Loucy (cell line): Measurements from ENCODE around the gene PCDHA9.

Experiments
- H2AFZ ChIP-seq: fragments of 200-600 bp; sonication (generic); 2 replicates; pipeline ENCODE4 v1.6.0; 2016; ENCODE audit warnings: antibody characterized with exemption, mild to moderate bottlenecking, low read length, moderate library complexity
- H3F3A ChIP-seq: fragments of 200-600 bp; 2 replicates; pipeline ENCODE4 v1.6.0; 2016; ENCODE audit warnings: antibody characterized with exemption, low read depth, mild to moderate bottlenecking
- H3K27me3 ChIP-seq: fragments of 200-600 bp; sonication (generic); 2 replicates; pipeline ENCODE4 v1.6.1; 2014; ENCODE audit warnings: low read length, mild to moderate bottlenecking; ENCODE audit not compliant: insufficient read depth, poor library complexity, severe bottlenecking
- H3K36me3 ChIP-seq: fragments of 200-600 bp; sonication (generic); 2 replicates; pipeline ENCODE4 v1.6.1; 2016; ENCODE audit warnings: low read length; ENCODE audit not compliant: insufficient read depth
- H3K4me1 ChIP-seq: fragments of 200-600 bp; sonication (generic); 2 replicates; pipeline ENCODE4 v1.5.1; 2014; ENCODE audit warnings: low read length, mild to moderate bottlenecking; ENCODE audit not compliant: insufficient read depth, poor library complexity, severe bottlenecking
- H3K4me2 ChIP-seq: fragments of 200-600 bp; sonication (generic); 2 replicates; pipeline ENCODE4 v1.6.0; 2014; ENCODE audit warnings: antibody characterized with exemption, low read length, low read depth, mild to moderate bottlenecking; ENCODE audit not compliant: poor library complexity, severe bottlenecking
- H3K4me3 ChIP-seq: fragments of 200-600 bp; sonication (generic); 2 replicates; pipeline ENCODE4 v1.5.1; 2014; ENCODE audit warnings: low read length, mild to moderate bottlenecking, mixed read lengths; ENCODE audit not compliant: poor library complexity, severe bottlenecking
- H3K79me2 ChIP-seq: fragments of 200-600 bp; sonication (generic); 2 replicates; pipeline ENCODE4 v1.6.1; 2014; ENCODE audit warnings: low read length; ENCODE audit not compliant: insufficient read depth
- H3K9ac ChIP-seq: fragments of 200-600 bp; sonication (generic); 2 replicates; pipeline ENCODE4 v1.6.0; 2014; ENCODE audit warnings: mild to moderate bottlenecking, low read depth, low read length, moderate library complexity; ENCODE audit not compliant: poor library complexity, severe bottlenecking
- H3K9me2 ChIP-seq: fragments of 200-600 bp; sonication (generic); replicated peaks from 2 replicates; pipeline ENCODE4 v1.6.1; 2016; ENCODE audit warnings: low read depth, low read length, mixed read lengths
- H3K9me3 ChIP-seq: fragments of 200-600 bp; sonication (generic); 2 replicates; pipeline ENCODE4 v1.6.1; 2014; ENCODE audit warnings: mild to moderate bottlenecking, antibody characterized with exemption, low read length, low read depth; ENCODE audit not compliant: insufficient read depth
- H4K20me1 ChIP-seq: fragments of 200-600 bp; sonication (generic); 2 replicates; pipeline ENCODE4 v1.6.0; 2014; ENCODE audit warnings: antibody characterized with exemption, low read length, mild to moderate bottlenecking; ENCODE audit not compliant: insufficient read depth, poor library complexity, severe bottlenecking
- EZH2phosphoT487 ChIP-seq: fragments of 200-600 bp; IDR thresholded peaks from 2 replicates; pipeline ENCODE4 v1.6.1; 2018; ENCODE audit warnings: antibody characterized with exemption, mild to moderate bottlenecking, moderate library complexity, borderline replicate concordance
- TF ChIP-seq, protein P1 (sequence below): fragments of 200-600 bp; sonication (generic); conservative IDR thresholded peaks from 2 replicates; pipeline ENCODE4 v1.5.1; 2014; ENCODE audit warnings: mild to moderate bottlenecking, antibody characterized with exemption, low read length

The PCDHA9 gene

DNA sequence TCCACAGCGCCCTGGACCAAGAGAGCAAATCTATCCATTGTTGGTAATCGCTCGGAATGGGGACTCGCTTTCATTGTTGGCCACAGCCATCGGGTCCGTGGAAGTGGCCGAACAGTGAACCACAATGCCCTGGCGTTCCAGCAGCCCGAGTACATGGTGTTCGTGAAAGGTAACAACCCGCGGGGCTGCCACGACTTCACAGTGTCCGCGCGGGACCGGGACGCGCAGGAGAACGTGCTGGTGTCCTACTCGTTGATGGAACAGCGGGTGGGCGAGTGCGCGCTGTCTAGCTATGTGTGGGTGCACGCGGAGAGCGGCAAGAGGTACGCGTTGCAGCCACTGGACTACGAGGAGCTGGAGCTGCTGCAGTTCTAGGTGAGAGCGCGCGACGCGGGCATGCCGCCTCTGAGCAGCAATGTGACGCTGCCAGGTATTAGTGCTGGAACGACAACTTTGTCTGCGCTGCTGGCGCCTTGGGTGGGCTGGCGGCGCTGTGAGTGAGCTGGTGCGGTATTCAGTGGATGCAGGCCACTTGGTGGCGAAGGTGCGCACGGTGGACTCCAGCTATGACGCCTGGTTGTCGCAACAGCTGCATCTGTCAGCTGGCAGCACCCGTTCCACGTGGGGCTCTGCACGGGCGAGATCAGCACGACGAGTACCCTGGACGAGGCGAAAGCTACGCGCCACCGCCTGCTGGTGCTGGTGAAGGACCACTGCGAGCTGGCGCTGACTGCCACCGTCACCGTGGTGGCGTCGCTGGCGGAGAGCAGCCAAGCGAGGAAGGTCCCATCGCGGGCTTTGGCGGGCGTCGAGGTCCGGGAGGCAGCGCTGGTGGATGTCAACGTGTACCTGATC lies 14.5 kb downstream of the PCDHA9 start:
- Histone ChIP-seq H2AFZ (no peak overlapping the region), H3K27me3 (no peaks in the 10 kb centered on the region), H3K79me2 (no peaks in the 10 kb centered on the region), H3K4me3 (no peak overlapping the region), H3K9me2 (no peaks in the 10 kb centered on the region), H3K4me2 (no peak overlapping the region), H4K20me1 (no peaks in the 10 kb centered on the region), H3K9me3 (no peaks in the 10 kb centered on the region), H3K36me3 (no peaks in the 10 kb centered on the region), H3K4me1 (no peaks in the 10 kb centered on the region), H3F3A (no peaks in the 10 kb centered on the region), H3K9ac (no peak overlapping the region)
- TF ChIP-seq, protein P1, sequence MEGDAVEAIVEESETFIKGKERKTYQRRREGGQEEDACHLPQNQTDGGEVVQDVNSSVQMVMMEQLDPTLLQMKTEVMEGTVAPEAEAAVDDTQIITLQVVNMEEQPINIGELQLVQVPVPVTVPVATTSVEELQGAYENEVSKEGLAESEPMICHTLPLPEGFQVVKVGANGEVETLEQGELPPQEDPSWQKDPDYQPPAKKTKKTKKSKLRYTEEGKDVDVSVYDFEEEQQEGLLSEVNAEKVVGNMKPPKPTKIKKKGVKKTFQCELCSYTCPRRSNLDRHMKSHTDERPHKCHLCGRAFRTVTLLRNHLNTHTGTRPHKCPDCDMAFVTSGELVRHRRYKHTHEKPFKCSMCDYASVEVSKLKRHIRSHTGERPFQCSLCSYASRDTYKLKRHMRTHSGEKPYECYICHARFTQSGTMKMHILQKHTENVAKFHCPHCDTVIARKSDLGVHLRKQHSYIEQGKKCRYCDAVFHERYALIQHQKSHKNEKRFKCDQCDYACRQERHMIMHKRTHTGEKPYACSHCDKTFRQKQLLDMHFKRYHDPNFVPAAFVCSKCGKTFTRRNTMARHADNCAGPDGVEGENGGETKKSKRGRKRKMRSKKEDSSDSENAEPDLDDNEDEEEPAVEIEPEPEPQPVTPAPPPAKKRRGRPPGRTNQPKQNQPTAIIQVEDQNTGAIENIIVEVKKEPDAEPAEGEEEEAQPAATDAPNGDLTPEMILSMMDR: no peak
- TF ChIP-seq EZH2phosphoT487: no peak

DNA sequence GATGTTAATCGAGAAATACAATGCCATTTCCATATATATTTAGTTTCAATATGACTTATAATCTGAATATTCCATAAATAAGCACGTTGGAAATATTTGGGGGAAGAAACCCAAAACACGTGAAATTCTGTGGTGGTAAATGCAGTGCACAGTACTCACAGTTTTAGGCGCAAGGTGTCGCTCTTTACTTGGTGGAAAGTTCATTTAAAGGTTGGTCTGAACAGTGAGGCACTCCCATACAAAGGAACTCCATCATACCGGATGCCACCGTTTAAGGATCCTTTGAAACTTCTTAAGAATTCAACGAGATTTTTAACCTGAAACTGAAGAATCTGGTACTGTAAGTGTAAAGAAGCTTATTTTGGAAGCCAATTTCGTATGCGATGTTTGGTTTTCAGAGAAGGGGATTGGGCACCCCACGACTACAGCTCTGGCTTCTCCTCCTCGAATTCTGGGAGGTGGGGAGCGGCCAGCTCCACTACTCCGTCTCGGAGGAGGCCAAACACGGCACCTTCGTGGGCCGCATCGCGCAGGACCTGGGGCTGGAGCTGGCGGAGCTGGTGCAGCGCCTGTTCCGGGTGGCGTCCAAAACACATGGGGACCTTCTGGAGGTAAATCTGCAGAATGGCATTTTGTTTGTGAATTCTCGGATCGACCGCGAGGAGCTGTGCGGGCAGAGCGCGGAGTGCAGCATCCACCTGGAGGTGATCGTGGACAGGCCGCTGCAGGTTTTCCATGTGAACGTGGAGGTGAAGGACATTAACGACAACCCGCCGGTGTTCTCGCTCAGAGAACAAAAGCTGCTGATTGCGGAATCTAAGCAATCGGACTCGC lies 20.8 kb downstream of the PCDHA9 start, which contains the start of gene PCDHA11:
TSS of gene PCDHA11 (plus strand) at position 237 of the 834 bp plus-strand sequence. CDS start at position 384, 147 bp downstream.
- no peak within 1 kb of the TSS for H3K4me2 ChIP-seq
- H3K79me2 ChIP-seq: no peaks in the 10 kb centered on the region
- H4K20me1 ChIP-seq: no peaks in the 10 kb centered on the region
- no peak within 1 kb of the TSS for H3K4me3 ChIP-seq
- no peaks in the 10 kb centered on the region for H3K27me3 ChIP-seq
- no peaks in the 10 kb centered on the region for H3K9me2 ChIP-seq
- H3K36me3 ChIP-seq: no peaks in the 10 kb centered on the region
- H2AFZ ChIP-seq: no peak within 1 kb of the TSS
- no peaks in the 10 kb centered on the region for H3F3A ChIP-seq
- H3K9ac ChIP-seq: no peak within 1 kb of the TSS
- no peaks in the 10 kb centered on the region for H3K4me1 ChIP-seq
- H3K9me3 ChIP-seq: no peaks in the 10 kb centered on the region
- no peak for TF ChIP-seq EZH2phosphoT487
- TF ChIP-seq, protein P1: no peak

DNA sequence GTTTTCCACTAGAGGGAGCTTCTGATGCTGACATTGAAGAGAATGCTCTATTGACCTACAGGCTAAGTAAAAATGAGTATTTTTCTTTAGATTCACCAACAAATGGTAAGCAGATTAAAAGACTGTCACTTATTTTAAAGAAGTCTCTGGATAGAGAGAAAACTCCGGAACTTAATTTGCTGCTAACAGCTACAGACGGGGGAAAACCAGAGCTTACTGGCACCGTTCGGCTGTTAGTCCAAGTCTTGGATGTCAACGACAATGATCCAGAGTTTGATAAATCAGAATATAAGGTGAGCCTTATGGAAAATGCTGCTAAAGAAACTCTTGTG lies 21.3 kb downstream of the PCDHA9 start:
- Histone ChIP-seq H3K27me3 (no peaks in the 10 kb centered on the region), H3K4me2 (no peak overlapping the region), H3F3A (no peaks in the 10 kb centered on the region), H3K4me1 (no peaks in the 10 kb centered on the region), H3K79me2 (no peaks in the 10 kb centered on the region), H2AFZ (no peak overlapping the region), H3K9me3 (no peaks in the 10 kb centered on the region), H3K4me3 (no peak overlapping the region), H3K36me3 (no peaks in the 10 kb centered on the region), H3K9ac (no peak overlapping the region), H3K9me2 (no peaks in the 10 kb centered on the region), H4K20me1 (no peaks in the 10 kb centered on the region)
- TF ChIP-seq EZH2phosphoT487: no peak
- TF ChIP-seq, protein P1: peak; percentile 25; the same call in 1 of the 2 replicates
